Testis (tissue), 3 donors: ENCODE data around the gene SPINT1. TPM values are rescaled to one million over a fixed set of nuclear protein-coding genes. Genes with fewer than 3 reads are reported as not detected.

Source experiments
- DNase-seq: peaks from one replicate; pipeline ENCODE4 v3.0.0-alpha.2; 2019
- H3K27ac ChIP-seq, 2 donors: fragments of 200-600 bp; sonication (generic); one replicate each; pipeline ENCODE4 v1.5.1; 2019
- H3K27me3 ChIP-seq: fragments of 200-600 bp; sonication (generic); one replicate; pipeline ENCODE4 v1.5.1; 2019
- H3K36me3 ChIP-seq: fragments of 200-600 bp; sonication (generic); one replicate; pipeline ENCODE4 v1.5.1; 2017; ENCODE audit warnings: low read depth; ENCODE audit errors: missing control alignments
- H3K4me1 ChIP-seq: fragments of 200-600 bp; sonication (generic); one replicate; pipeline ENCODE4 v1.5.1; 2019
- H3K4me3 ChIP-seq, 2 donors: fragments of 200-600 bp; sonication (generic); one replicate each; pipeline ENCODE4 v1.5.1; 2017 to 2019
- H3K9me3 ChIP-seq: fragments of 200-600 bp; sonication (generic); one replicate; pipeline ENCODE4 v1.5.1; 2017
- POLR2A ChIP-seq: fragments of 450-650 bp; IDR thresholded peaks from one replicate; pipeline ENCODE4 v1.6.1; 2017; ENCODE audit warnings: antibody characterized with exemption, mild to moderate bottlenecking, moderate library complexity
- WGBS, 2 donors: methylation state at CpG; one replicate each; pipeline ENCODE4 v1.1.5; 2018; 5-methylcytosine and 5-hydroxymethylcytosine counted together
- intact Hi-C: fragments of 100-400 bp; cut with DNase I; formaldehyde crosslinking; loops from one replicate; pipeline ENCODE4 v1.15.1; 2023; ENCODE audit warnings: low total_unique reads
- polyA plus RNA-seq: library from polyadenylated mRNA; stranded (reverse); fragments of 350-450 nt; fragmentation: Illumina TruSeq; extraction: RNeasy Lipid Tissue Mini Kit (QIAGEN cat#74804); gene quantifications from one replicate; pipeline ENCODE4 v1.2.3, GENCODE V29; 2014; ENCODE audit warnings: low read depth, low replicate concordance; ENCODE audit not compliant: insufficient read depth
- total RNA-seq, 2 donors: library from RNA; depleted of rRNA; stranded (reverse); fragments of >200 nt; gene quantifications; one replicate each; pipeline ENCODE4 v1.2.3, GENCODE V29; 2016
- TF ChIP-seq, protein P1 (sequence below), 3 experiments: fragments of 450-650 bp in 2 of 3; fragments of 200-600 bp in 1 of 3; sonication (generic) in 1 of 3; IDR thresholded peaks; one replicate each; pipeline ENCODE4 v1.5.1; 2016 to 2019; ENCODE audit warnings: antibody characterized with exemption in 3 of 3, mild to moderate bottlenecking in 2 of 3, moderate library complexity in 1 of 3

Gene SPINT1
- total and polyA plus RNA-seq, 3 donors from 2014 or later: 7.2 to 10.5 (median 9.5) TPM

DNA sequence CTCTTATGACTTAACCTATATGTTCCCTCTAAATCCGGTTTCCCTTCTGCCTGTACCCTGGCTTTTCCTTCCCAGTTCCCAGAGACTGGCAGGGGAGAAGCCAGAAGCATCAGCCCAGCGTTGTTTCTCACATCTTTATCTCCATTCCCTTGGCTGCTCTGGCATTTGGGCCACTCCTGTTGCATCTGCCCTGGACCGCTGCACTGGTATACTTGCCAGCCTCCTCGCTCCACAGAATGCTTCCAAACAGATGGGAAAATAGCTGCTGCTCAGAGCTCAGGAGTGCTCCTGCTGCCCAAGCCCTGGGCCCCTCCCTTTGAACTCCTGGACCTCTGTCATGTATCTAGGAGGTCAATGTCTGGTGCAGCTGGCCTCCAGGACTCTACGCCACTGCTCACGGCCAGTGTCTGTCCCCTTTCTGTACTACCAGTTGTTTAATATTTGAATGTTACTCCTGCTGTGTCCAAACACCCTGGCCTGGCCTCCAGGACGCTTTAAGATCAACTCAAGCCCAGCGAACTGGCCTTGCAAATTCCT, 6.8 kb downstream of the SPINT1 start:
- H3K4me3 ChIP-seq: no peak overlapping the region
- no peak overlapping the region for H3K27ac ChIP-seq
- TF ChIP-seq, protein P1, sequence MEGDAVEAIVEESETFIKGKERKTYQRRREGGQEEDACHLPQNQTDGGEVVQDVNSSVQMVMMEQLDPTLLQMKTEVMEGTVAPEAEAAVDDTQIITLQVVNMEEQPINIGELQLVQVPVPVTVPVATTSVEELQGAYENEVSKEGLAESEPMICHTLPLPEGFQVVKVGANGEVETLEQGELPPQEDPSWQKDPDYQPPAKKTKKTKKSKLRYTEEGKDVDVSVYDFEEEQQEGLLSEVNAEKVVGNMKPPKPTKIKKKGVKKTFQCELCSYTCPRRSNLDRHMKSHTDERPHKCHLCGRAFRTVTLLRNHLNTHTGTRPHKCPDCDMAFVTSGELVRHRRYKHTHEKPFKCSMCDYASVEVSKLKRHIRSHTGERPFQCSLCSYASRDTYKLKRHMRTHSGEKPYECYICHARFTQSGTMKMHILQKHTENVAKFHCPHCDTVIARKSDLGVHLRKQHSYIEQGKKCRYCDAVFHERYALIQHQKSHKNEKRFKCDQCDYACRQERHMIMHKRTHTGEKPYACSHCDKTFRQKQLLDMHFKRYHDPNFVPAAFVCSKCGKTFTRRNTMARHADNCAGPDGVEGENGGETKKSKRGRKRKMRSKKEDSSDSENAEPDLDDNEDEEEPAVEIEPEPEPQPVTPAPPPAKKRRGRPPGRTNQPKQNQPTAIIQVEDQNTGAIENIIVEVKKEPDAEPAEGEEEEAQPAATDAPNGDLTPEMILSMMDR (IDR thresholded peaks at IDR 0.05): no peak
- TF ChIP-seq POLR2A: no peak
- no peak for DNase-seq
- no peaks in the 10 kb centered on the region for H3K9me3 ChIP-seq
- no peaks in the 10 kb centered on the region for H3K4me1 ChIP-seq
- H3K27me3 ChIP-seq: no peaks in the 10 kb centered on the region
- H3K36me3 ChIP-seq: no peaks in the 10 kb centered on the region
- intact Hi-C loops: no loop called here
- WGBS, 2 donors: 84 to 93% methylated on average over 8 of the region's 8 CpGs

DNA sequence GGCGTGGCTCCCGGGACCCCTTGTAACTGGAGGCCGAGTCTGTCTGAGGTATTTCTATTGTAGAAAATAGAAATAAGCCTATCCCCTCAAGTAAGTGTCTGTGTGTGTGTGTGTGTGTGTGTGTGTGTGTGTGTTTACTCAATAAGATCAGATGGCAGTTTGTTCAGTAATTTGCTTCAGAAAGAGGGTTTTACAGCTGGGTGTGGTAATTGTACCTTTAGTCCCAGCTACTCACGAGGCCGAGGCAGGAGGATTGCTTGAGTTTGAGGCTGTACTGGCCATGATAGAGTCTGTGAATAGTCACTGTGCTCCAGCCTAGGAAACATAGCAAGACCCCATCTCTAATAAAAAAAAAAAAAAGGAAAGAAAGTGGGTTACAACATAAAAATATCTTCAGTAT, 8.7 kb downstream of the SPINT1 start:
- Histone ChIP-seq H3K27me3 (no peaks in the 10 kb centered on the region), H3K27ac (no peak overlapping the region), H3K36me3 (no peaks in the 10 kb centered on the region), H3K9me3 (no peaks in the 10 kb centered on the region), H3K4me3 (no peak overlapping the region), H3K4me1 (no peaks in the 10 kb centered on the region)
- 94 to 96% methylated on average over 5 of the region's 5 CpGs for WGBS, 2 donors
- no peak for DNase-seq
- TF ChIP-seq, protein P1 (IDR thresholded peaks at IDR 0.05): no peak
- TF ChIP-seq POLR2A: no peak
- intact Hi-C loops: no loop called here

GRCh38 chr15:40853241-40853890, 9.5 kb downstream of the SPINT1 start:
- no peak overlapping the region for H3K4me3 ChIP-seq
- H3K4me1 ChIP-seq: no peaks in the 10 kb centered on the region
- H3K9me3 ChIP-seq: no peaks in the 10 kb centered on the region
- TF ChIP-seq, protein P1 (IDR thresholded peaks at IDR 0.05): no peak
- TF ChIP-seq POLR2A: no peak
- H3K27ac ChIP-seq: no peak overlapping the region
- no peaks in the 10 kb centered on the region for H3K27me3 ChIP-seq
- DNase-seq: no peak
- no peaks in the 10 kb centered on the region for H3K36me3 ChIP-seq
- 85 to 93% methylated on average over 6 to 16 of the region's 16 CpGs for WGBS, 2 donors
- intact Hi-C loops: no loop called here

DNA sequence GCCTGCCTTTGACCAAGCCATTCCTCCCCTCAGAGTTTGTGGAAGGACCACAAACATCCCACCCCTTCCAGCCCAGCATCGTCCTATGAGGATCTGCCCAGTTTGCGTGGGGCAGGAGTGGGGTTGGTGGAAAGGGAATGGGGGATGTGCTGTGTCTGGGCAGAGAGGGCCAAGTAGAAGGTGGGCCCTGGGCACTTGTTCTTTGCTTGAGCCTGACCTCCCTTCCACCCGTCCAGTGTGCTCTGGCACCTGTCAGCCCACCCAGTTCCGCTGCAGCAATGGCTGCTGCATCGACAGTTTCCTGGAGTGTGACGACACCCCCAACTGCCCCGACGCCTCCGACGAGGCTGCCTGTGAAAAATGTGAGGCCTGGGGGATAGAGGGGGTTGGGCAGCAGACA, 10.3 kb downstream of the SPINT1 start:
- H3K27ac ChIP-seq: no peak overlapping the region
- no peak for DNase-seq
- H3K36me3 ChIP-seq: no peaks in the 10 kb centered on the region
- WGBS, 2 donors: 72 to 93% methylated on average over 2 to 10 of the region's 10 CpGs
- H3K9me3 ChIP-seq: no peaks in the 10 kb centered on the region
- H3K27me3 ChIP-seq: no peaks in the 10 kb centered on the region
- intact Hi-C loops: no loop called here
- H3K4me1 ChIP-seq: no peaks in the 10 kb centered on the region
- TF ChIP-seq POLR2A: no peak
- TF ChIP-seq, protein P1 (IDR thresholded peaks at IDR 0.05): no peak
- no peak overlapping the region for H3K4me3 ChIP-seq

GRCh38 chr15:40855706-40856234, 11.9 kb downstream of the SPINT1 start:
- WGBS, 2 donors: 83 to 90% methylated on average over 13 of the region's 13 CpGs
- TF ChIP-seq POLR2A: no peak
- TF ChIP-seq, protein P1 (IDR thresholded peaks at IDR 0.05): no peak
- H3K27ac ChIP-seq: no peak overlapping the region

More at GRCh38 chr15:40855706-40856234, 11.9 kb downstream of the SPINT1 start:
- Histone ChIP-seq H3K36me3 (no peaks in the 10 kb centered on the region), H3K4me3 (no peak overlapping the region), H3K27me3 (no peaks in the 10 kb centered on the region), H3K9me3 (no peaks in the 10 kb centered on the region), H3K4me1 (no peaks in the 10 kb centered on the region)
- no peak for DNase-seq
- intact Hi-C loops: no loop called here
